ENCODE data around the gene SYNJ1.
"Not testable (repeated sequence)": the region's sequence is repeated elsewhere in the genome, so short reads cannot be mapped to it uniquely, and the experiment has no call there.

The SYNJ1 gene, protein sequence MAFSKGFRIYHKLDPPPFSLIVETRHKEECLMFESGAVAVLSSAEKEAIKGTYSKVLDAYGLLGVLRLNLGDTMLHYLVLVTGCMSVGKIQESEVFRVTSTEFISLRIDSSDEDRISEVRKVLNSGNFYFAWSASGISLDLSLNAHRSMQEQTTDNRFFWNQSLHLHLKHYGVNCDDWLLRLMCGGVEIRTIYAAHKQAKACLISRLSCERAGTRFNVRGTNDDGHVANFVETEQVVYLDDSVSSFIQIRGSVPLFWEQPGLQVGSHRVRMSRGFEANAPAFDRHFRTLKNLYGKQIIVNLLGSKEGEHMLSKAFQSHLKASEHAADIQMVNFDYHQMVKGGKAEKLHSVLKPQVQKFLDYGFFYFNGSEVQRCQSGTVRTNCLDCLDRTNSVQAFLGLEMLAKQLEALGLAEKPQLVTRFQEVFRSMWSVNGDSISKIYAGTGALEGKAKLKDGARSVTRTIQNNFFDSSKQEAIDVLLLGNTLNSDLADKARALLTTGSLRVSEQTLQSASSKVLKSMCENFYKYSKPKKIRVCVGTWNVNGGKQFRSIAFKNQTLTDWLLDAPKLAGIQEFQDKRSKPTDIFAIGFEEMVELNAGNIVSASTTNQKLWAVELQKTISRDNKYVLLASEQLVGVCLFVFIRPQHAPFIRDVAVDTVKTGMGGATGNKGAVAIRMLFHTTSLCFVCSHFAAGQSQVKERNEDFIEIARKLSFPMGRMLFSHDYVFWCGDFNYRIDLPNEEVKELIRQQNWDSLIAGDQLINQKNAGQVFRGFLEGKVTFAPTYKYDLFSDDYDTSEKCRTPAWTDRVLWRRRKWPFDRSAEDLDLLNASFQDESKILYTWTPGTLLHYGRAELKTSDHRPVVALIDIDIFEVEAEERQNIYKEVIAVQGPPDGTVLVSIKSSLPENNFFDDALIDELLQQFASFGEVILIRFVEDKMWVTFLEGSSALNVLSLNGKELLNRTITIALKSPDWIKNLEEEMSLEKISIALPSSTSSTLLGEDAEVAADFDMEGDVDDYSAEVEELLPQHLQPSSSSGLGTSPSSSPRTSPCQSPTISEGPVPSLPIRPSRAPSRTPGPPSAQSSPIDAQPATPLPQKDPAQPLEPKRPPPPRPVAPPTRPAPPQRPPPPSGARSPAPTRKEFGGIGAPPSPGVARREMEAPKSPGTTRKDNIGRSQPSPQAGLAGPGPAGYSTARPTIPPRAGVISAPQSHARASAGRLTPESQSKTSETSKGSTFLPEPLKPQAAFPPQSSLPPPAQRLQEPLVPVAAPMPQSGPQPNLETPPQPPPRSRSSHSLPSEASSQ (N-terminal part only)

DNA sequence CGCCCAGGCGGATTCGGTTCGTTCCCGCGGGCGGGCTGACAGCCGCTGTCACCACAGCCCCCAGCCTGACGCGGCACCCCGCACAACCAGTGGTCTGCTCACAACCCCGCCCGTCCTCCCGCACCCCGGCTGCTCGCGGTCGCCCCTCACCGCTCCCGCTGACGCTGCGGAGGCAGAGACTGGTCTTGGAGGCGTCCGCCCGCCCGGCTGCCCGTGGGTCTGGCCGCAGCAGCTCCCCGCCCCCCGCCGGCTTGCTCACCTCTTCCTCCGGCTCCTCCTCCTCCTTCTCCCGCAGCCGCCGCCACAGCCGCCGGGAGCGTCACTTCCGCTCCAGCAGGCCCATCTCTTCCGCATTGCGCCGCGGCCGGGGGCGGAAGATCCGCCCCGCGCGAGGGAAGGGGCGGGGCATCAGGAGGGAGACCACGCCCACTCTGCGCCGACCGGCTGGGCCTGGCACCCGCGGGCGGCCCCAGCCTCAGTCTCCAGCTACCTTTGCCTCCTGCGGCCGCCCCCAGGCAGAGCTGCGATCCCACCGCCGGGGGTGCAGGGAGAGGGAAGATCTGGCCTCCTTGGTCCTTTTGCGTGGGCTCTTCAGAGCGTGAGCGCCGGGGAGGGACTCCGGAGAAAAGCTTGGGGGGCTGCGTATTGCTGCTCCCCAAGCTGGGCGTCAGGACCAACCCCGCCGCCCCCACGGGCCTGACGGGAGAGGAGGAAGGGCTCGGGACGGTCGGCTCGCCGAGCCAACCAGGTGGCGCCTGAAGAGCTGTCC, at the start of gene SYNJ1:
Gene SYNJ1 (minus strand): TSS at position 327 of the 769 bp plus-strand sequence. CDS start 1,118 bp downstream, outside the sequence.
- DNase-seq: peak; percentile 96

DNA sequence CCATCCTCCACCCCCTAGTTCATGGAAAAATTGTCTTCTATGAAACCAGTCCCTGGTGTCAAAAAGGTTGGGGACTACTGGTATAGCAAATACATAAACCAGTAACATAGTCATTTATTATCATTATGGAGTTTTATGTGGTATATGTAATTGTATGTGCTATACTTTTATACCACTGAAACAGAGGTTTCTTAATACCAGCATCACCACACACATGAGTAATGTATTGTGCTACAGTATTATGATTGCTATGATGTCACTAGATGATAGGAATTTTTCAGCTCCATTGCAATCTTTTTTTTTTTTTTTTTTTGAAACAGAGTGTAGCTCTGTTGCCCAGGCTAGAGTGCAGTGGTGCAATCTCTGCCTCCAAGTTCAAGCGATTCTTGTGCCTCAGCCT, 49.5 kb upstream of the SYNJ1 start:
- DNase-seq: no peak

DNA sequence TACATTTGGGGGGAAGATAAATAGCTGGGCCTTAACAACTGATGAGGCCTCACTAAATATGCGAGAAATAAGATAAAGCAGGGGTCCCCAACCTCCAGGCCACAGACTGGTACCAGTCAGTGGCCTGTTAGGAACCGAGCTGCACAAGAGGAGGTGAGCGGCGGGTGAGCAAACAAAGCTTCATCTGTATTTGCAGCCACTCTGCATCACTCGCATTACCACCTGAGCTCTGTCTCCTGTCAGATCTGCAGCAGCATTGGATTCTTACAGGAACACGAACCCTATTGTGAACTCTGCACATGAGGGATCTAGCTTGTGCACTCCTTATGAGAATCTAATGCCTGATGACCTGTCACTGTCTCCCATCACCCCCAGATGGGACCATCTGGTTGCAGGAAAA, 48.9 kb upstream of the SYNJ1 start:
- DNase-seq: no peak

DNA sequence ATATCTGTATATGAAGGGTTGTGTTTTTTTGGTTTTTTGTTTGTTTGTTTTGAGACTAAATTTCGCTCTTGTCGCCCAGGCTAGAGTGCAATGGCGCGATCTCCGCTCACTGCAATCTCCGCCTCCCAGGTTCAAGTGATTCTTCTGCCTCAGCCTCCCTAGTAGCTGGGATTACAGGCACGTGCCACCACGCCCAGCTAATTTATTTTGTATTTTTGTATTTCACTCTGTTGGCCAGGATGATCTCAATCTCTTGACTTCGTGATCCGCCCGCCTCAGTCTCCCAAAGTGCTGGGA, 45.2 kb upstream of the SYNJ1 start:
- not testable (repeated sequence) for DNase-seq

DNA sequence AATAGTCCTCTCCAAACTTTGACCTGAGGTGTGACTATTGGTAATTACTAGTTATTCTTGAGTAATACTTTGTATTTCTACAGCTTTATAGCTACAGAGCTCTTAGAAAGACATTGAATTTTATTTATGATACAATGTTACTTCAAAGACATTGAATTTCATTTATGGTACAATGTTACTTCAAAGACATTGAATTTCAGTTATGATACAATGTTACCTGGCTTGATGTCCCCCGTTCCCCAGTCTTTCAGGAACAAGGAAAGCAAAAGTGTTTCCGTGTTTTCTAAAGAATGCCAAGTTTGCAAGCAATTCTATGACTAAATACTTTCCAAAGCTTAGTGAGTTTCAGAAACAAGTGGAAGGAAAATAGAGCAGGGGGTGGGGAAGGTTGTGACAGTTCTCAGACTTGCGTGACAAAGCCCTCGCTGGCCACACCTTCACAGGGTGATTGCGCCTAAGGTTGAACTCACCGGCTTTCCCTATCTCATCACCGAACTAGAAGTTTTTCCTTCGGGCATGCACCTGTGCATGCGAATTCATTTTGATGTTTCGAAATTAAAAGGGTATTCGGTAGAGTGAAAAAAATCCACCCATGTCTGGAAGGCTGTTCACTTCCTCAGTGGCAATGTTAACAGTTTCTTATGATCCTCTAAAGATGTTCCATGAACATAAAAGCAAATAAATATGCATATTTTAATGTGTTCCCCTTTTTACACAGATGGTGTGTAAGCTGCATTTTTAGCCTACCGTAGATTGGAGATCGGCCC, 44.7 kb upstream of the SYNJ1 start:
- peak; percentile 31 for DNase-seq

DNA sequence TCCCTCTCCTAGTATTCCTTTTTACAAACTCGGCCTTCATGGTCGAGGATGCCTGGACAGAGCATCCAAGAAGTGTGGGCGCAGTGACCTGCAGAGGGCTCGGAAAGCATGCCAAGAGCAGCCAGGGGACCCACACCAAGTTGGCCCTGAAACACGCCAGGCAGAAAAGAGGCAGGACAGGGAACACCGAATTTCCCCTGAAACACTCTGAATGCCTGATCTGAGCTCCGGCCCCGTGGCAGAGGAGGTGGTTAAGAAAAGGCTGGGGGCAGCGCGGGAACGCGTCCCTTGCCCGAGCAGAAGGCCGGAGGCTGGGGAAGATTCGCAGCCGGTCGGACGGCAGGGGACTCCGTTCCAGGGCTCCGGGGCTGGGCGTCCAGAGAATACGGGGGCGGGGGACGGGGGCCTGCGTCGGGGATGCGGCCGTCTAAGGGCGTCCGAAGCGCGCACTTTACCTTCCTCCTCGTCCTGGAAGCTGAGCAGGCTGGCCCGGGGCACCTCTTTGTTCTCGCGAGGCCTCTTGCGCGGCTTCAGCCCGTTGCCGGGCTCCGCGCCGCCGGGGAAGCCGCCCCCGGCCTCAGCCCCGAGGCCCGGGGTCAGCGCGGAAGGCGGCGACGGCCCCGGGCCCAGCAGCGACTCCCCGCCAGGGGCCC, 43.2 kb upstream of the SYNJ1 start:
- peak; percentile 22 for DNase-seq

DNA sequence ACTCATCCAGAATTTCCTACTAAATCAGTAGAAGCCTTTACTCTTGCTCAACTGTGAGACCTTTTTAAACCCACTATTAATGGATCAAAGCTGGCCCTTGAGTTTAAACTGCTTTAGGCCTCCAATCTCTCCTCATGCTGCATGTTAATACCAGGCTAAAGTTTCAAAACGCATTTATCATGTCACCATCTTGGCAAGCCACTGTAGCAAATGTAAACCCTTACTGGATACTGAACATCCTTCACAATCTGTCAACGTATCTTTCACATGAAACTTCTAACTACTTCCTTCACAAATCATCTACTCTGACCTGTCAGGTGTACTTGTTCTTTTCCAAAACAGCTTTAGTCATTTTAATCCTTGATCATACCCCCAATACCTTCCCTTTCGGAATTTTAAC, 40.7 kb upstream of the SYNJ1 start:
- DNase-seq: no peak

DNA sequence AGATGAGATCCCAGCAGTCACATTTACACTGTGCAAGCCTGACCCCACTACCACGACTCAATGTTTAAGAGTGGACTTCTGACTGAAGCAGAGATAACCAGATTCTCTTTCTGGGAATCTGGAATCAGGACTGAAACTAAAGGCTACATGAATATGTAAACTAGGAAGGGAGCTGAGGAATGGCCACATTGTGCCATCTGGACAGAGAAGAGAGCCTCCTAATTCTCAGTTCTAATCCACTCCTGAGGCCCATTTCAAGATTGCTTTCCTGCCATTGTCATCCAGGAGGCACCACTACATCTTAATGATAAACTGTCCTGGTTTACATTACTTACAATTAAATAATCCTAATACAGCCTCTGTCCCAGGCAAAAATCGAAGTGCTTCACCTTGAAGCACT, 37.2 kb upstream of the SYNJ1 start:
- no peak for DNase-seq

DNA sequence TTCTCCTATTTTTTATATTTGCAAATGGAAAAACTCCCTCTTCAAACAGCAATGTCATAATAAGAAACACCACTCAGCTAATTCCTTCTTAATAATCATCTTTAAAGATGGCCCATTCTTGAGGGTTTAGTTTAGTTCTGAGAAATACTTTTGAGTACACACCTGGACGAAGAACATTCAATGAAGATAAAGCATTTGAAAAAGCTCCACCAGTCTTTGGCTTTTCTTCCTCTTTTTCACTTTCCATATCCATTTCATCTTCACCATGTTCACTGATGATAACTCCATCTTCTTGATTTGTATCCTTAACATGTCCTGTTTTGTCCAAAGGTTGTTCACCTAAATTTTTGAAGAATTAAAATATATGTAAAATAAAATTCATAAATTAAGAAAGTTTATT, 36.4 kb upstream of the SYNJ1 start:
- no peak for DNase-seq

DNA sequence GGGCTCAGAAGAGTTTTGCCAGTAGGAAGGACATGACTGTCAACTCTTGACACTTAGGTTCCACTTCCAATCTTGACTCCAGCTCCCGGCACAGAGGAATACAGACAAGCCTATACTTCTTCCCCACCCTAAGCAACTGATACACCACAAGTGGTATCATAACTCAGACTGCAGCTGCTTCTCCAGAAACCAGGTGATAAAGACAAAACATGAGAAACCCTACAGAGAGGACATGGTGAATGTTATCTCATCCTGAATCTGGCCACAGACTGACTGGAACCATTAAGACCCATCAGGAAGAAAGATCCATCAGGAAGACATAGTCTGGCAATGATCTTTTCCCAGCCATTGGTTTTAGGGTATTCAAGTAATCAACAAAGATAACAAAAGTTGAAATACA, 30.0 kb upstream of the SYNJ1 start:
- DNase-seq: no peak

DNA sequence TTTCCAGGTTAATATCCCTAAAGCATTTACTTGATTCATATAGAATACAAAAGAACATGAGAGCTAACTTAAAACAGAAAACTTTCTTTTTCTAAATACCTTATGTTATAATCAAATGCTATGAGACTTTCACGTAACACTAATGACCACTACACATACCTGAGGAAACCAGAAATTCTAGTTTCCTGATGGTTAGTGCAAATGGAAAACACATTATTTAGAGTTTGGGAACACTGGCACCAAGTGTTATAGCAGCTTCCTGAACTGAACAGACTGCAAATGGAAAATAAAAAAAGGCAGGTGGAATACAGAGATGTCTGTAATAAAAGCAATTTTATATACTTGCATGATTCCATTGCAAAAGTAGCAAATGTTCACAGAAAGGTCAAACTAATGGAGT, 28.3 kb upstream of the SYNJ1 start:
- DNase-seq: no peak

DNA sequence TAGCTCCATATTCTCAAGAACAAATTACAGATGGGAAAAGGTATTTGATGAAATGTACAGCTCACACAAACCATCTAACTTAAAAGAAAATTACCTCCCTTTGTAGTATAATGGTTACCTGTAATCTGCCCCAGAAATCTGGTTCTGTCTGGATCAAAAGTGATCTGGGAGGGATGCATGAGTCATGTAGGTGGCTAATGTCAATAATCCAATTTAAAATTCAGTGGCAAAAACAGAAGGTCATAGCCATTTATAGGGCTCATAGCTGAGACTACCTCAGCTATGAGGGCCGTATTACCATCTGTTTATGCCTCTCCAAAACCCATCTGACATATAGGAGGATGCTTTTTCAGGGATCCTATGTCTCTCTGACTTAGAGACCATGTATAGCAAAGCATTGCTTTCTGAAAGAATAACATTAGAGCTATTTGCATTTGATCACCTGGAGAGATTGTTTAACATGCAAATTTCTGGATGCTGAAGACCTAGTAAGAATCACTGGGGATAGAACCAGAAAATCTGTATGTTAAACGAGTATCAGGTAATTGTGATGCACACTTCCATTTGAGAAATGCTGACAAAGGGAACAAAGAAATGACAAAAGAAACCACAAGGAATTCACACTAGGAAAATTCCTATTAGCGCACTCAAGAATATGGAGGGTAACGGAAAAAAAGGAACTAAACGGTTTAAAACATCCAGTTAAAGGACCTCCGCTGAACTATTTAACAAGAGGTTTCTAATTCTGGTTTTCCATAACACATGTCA, 26.2 kb upstream of the SYNJ1 start:
- no peak for DNase-seq

DNA sequence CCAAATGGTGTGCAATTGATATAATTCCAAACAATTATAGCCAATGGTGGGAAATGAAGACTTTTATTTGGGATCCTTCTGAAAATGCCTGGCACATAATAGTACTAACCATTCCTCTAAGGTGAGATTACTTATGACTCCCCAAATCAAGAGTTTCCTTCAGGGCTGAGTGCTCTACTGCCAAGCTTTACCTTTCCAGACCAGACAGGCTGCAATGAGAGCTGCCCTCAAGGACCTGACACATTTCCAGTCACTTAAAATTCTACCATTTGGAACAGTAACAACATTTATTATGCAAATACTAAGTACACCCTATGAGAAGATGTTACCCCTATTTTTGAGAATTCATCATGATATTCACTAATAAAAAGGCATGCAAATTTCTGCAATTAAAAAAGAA, 22.6 kb upstream of the SYNJ1 start:
- DNase-seq: no peak

DNA sequence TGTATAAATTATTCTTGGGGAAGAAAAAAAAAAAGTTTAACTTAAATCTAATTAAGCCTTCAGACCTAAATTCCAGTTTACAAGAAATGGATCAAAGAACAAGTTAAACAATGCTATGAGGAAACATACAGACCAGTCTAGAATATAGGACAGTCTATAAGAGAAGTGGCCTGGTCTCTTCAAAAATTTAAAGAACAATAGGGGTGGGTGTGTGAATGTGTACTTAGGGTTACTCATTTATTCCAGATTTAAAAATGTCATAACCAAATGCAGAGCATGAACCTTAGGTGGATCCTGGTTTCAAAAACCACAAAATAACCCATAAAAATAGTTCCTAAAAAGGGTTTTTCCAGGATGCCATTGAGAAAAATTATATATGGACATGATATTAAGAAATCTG, 21.8 kb upstream of the SYNJ1 start:
- DNase-seq: no peak

DNA sequence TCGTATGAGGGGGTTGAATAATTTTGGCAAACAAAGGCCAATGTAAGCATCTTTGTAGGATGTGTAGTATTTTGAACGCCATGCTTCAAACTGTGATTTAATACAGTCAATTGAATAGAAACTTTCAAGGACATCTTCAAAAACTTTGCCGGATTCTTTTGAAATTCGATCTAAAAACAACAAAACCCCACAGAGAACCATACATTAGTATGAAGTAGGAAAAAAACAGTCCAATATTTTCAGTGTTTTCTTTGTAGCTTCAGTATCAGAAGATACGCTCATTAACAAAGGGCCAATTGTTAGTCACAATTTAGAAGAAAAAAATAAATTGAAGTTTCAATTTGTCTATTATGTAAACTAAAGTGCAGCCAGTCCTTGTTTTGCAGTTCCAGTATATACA, 20.7 kb upstream of the SYNJ1 start:
- peak; percentile 16 for DNase-seq

DNA sequence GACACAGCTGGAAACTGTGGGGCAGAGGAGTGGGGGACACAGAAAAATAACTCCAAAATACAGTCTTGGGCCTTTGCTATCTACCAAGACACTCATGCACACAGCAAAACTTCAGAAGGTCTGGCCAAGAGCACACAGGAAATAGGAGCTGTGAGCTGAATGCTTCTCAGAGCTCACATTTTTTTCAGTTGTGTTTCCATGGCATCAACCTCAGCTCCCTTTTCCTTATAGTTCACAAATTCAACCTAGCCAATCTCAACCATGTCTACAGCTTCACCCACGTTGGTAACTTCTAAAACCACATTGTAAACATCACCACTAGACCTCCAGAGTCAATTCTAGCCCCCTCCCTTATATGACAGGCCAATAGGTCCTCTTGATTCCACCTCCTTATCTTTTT, 19.6 kb upstream of the SYNJ1 start:
- DNase-seq: no peak

DNA sequence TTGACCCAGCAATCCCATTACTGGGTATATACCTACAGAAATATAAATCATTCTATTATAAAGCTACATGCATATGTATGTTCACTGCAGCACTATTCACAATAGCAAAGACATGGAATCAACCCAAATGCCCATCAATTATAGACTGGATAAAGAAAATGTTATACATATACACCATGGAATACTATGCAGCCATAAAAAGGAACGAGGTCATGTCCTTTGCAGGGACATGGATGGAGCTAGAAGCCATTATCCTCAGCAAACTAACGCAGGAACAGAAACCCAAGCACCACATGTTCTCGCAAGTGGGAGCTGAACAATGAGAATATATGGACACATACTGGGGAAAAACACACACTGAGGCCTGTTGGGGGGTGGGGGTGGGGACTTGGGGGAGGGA, 18.9 kb upstream of the SYNJ1 start:
- not testable (repeated sequence) for DNase-seq

DNA sequence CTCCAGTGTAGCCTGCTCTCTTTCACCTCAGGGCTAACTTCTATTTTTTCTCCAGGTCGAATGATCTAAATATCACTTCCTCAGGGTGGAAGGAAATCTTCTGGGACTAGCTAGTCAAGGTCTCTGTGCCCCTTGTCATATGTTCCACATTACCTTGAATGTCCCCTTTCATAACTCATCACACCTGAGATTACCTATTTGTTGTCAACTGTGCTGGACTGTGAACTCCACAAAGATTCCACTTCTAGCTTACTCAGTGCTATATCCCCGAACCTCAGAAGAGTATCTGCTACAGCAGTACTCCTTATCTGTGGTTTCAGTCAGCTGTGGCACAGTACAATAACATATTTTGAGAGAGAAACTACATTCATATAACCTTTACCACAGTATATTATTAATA, 14.6 kb upstream of the SYNJ1 start:
- no peak for DNase-seq

DNA sequence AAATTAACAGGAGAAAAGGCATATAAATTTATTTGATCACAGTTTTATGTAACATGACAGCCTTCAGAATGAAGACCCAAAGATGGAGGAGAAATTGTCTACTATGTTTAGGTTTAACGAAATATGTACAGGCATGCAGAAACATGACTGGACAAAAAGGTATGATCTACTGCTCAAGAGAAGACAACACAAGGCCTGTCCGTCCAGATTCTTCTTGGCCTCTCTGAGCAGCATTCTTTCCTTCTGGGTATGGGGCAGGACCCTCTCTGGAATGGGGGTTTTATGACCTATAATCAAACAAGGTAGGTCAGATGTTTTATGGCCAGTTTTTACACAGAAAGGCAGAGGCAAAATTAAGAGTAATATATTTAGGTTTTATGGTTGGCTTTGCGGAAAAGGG, 13.5 kb upstream of the SYNJ1 start:
- no peak for DNase-seq

DNA sequence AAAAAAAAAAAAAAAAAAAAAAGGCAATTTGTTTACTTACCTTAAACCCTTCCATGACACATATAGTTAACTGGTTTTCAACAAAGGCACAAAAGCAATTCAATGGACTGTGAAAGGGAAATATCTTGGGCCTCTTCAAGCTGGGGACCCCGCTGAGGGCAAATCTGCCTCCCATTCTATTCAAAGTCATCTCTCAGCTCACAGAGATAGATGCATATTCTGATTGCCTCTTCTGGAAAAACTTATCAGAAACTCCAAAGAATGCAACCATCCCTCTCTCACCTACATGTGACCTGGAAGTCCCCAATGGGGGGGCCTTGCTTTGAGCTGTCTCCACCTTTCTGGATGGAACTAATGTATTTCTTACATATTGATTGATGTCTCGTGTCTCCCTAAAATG, 12.1 kb upstream of the SYNJ1 start:
- DNase-seq: no peak
